IPS DF 4.7 (cell line): ENCODE measurements around the gene NCKAP1.
"Not testable (repeated sequence)": the region's sequence is repeated elsewhere in the genome, so short reads cannot be mapped to it uniquely, and the experiment has no call there.

Experiments used
- DNase-seq: peaks from one replicate; pipeline ENCODE4 v3.0.0-alpha.2; 2013; ENCODE audit warnings: low spot score; ENCODE audit errors: extremely low read depth

NCKAP1 gene

GRCh38 chr2:182911813-182912517 lies 126.3 kb downstream of the NCKAP1 start:
- DNase-seq, result no peak

- DNase-seq, result no peak
Observed at GRCh38 chr2:182910965-182911364, 127.3 kb downstream of the NCKAP1 start.

GRCh38 chr2:182907081-182907830 lies 131.0 kb downstream of the NCKAP1 start:
- peak; percentile 22 for DNase-seq

GRCh38 chr2:182906454-182906853 lies 131.8 kb downstream of the NCKAP1 start:
- DNase-seq, result no peak

- no peak for DNase-seq
Observed at GRCh38 chr2:182904844-182905243, 133.4 kb downstream of the NCKAP1 start.

- DNase-seq, result no peak
Observed at GRCh38 chr2:182903566-182903965, 134.7 kb downstream of the NCKAP1 start.

- DNase-seq, result no peak
Observed at GRCh38 chr2:182901748-182902147, 136.5 kb downstream of the NCKAP1 start.

- DNase-seq, result no peak
Observed at GRCh38 chr2:182898718-182899117, 139.5 kb downstream of the NCKAP1 start.

- no peak for DNase-seq
Observed at GRCh38 chr2:182897137-182897536, 141.1 kb downstream of the NCKAP1 start.

- no peak for DNase-seq
Observed at GRCh38 chr2:182895798-182896197, 142.5 kb downstream of the NCKAP1 start.

GRCh38 chr2:182895169-182895568 lies 143.1 kb downstream of the NCKAP1 start:
- DNase-seq, result no peak

GRCh38 chr2:182894174-182894573 lies 144.1 kb downstream of the NCKAP1 start:
- no peak for DNase-seq

GRCh38 chr2:182893666-182894065 lies 144.6 kb downstream of the NCKAP1 start:
- DNase-seq, result no peak

GRCh38 chr2:182893035-182893434 lies 145.2 kb downstream of the NCKAP1 start:
- not testable (repeated sequence) for DNase-seq

- DNase-seq, result no peak
Observed at GRCh38 chr2:182891611-182892010, 146.6 kb downstream of the NCKAP1 start.

- DNase-seq, result no peak
Observed at GRCh38 chr2:182890773-182891378, 147.4 kb downstream of the NCKAP1 start.

GRCh38 chr2:182890305-182890704 lies 148.0 kb downstream of the NCKAP1 start:
- DNase-seq, result no peak

GRCh38 chr2:182887753-182888415 lies 150.4 kb downstream of the NCKAP1 start:
- DNase-seq, result no peak

GRCh38 chr2:182887093-182887492 lies 151.2 kb downstream of the NCKAP1 start:
- DNase-seq, result no peak

GRCh38 chr2:182885771-182886170 lies 152.5 kb downstream of the NCKAP1 start:
- DNase-seq, result no peak

- DNase-seq, result no peak
Observed at GRCh38 chr2:182883451-182883850, 154.8 kb downstream of the NCKAP1 start.

GRCh38 chr2:182880100-182880499 lies 158.2 kb downstream of the NCKAP1 start:
- not testable (repeated sequence) for DNase-seq
